ENCODE data around the gene KRT12. TPM values are rescaled to one million over a fixed set of nuclear protein-coding genes. Genes with fewer than 3 reads are reported as not detected.

Gene KRT12
- total RNA-seq, 1 experiment from 2014 or later: not detected

DNA sequence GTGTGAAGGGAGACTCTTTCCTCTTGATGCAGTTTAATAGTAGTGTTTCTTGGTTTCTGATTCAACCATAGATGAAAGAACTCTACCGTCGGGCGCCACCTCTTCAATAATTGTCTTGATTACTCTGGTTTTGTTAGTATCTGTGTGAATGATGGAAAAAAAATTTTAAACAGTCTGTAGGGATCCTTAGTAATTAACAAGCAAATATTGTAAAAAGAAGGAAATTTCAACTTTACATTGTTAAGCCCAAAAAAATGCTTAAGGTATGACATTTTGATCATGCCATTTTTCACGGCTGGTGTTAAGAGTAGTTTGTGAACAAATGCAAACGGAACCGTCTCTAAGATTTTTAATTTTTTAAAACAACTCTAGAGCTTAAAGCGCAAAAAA is 48.7 kb downstream of the KRT12 start:
- CTCF ChIA-PET: interaction anchor here (0.6 to 1.5 kb wide), 10 partner anchors 15 to 848 kb away, joined by 3 to 10 read pairs (median 4); no protein-coding TSS in a partner anchor
- peak overlapping the region; percentile 76 for H3K27ac Mint-ChIP-seq (ENCODE audit: unreplicated experiment)
- TSS peak; percentile 98 for BruUV-seq (replicated peaks)
- H3K36me3 Mint-ChIP-seq (ENCODE audit: insufficient read depth, unreplicated experiment): peaks cover 12% of the 10 kb centered on the region
- Histone ChIP-seq H3K9me3 (no peaks in the 10 kb centered on the region), H3K4me3 (ENCODE audit: low read depth, low read length) (peak overlapping the region; percentile 67), H3K4me1 (peaks cover 8% of the 10 kb centered on the region), H3K27me3 (replicated peaks; ENCODE audit: control insufficient read depth, insufficient read depth, low read length) (no peaks in the 10 kb centered on the region), H3K36me3 (ENCODE audit: control insufficient read depth, insufficient read depth, low read length) (peaks cover 3% of the 10 kb centered on the region)
- no peak for DNase-seq
- POLR2A ChIA-PET: interaction anchor here (0.6 to 1.1 kb wide), 9 partner anchors 9 to 871 kb away, joined by 3 to 12 read pairs (median 4); partner anchors contain the start of gene KRT27
- no peaks in the 10 kb centered on the region for H3K27me3 Mint-ChIP-seq (ENCODE audit: insufficient read depth, unreplicated experiment)
- TF ChIP-seq, protein P1, sequence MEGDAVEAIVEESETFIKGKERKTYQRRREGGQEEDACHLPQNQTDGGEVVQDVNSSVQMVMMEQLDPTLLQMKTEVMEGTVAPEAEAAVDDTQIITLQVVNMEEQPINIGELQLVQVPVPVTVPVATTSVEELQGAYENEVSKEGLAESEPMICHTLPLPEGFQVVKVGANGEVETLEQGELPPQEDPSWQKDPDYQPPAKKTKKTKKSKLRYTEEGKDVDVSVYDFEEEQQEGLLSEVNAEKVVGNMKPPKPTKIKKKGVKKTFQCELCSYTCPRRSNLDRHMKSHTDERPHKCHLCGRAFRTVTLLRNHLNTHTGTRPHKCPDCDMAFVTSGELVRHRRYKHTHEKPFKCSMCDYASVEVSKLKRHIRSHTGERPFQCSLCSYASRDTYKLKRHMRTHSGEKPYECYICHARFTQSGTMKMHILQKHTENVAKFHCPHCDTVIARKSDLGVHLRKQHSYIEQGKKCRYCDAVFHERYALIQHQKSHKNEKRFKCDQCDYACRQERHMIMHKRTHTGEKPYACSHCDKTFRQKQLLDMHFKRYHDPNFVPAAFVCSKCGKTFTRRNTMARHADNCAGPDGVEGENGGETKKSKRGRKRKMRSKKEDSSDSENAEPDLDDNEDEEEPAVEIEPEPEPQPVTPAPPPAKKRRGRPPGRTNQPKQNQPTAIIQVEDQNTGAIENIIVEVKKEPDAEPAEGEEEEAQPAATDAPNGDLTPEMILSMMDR (IDR thresholded peaks at IDR 0.05; ENCODE audit: insufficient read depth in 1 of 2, low read depth in 1 of 2, low read length in 1 of 2, severe bottlenecking in 1 of 2, unreplicated experiment in 1 of 2): no peak
- H3K9me3 Mint-ChIP-seq (ENCODE audit: unreplicated experiment): no peaks in the 10 kb centered on the region
- H3K4me1 Mint-ChIP-seq (ENCODE audit: low read depth, unreplicated experiment): peaks cover 8% of the 10 kb centered on the region
- H3K4me3 Mint-ChIP-seq (ENCODE audit: unreplicated experiment): peak overlapping the region; percentile 83
- intact Hi-C loops (cut with micrococcal nuclease; ENCODE audit: unreplicated experiment): no loop called here

- TF ChIP-seq, protein P1 (IDR thresholded peaks at IDR 0.05; ENCODE audit: insufficient read depth in 1 of 2, low read depth in 1 of 2, low read length in 1 of 2, severe bottlenecking in 1 of 2, unreplicated experiment in 1 of 2): no peak
- no peak for DNase-seq
- Mint-ChIP-seq H3K4me3 (ENCODE audit: unreplicated experiment) (peak overlapping the region; percentile 83), H3K27me3 (ENCODE audit: insufficient read depth, unreplicated experiment) (peaks cover 3% of the 10 kb centered on the region), H3K27ac (ENCODE audit: unreplicated experiment) (peak overlapping the region; percentile 22), H3K36me3 (ENCODE audit: insufficient read depth, unreplicated experiment) (peaks cover 12% of the 10 kb centered on the region), H3K4me1 (ENCODE audit: low read depth, unreplicated experiment) (peaks cover 8% of the 10 kb centered on the region), H3K9me3 (ENCODE audit: unreplicated experiment) (no peaks in the 10 kb centered on the region)
- BruUV-seq (replicated peaks): no TSS peak
- Histone ChIP-seq H3K4me3 (ENCODE audit: low read depth, low read length) (no peak overlapping the region), H3K4me1 (peaks cover 8% of the 10 kb centered on the region), H3K9me3 (no peaks in the 10 kb centered on the region), H3K36me3 (ENCODE audit: control insufficient read depth, insufficient read depth, low read length) (peaks cover 3% of the 10 kb centered on the region), H3K27me3 (replicated peaks; ENCODE audit: control insufficient read depth, insufficient read depth, low read length) (no peaks in the 10 kb centered on the region; the same call in 1 of the 2 replicates)
- ChIA-PET POLR2A (no interaction called here), CTCF (interaction anchor here (0.5 to 0.6 kb wide), 3 partner anchors 513 to 950 kb away, joined by 3 read pairs; no protein-coding TSS in a partner anchor)
- intact Hi-C loops (cut with micrococcal nuclease; ENCODE audit: unreplicated experiment): no loop called here
These were observed 49.8 kb downstream of the KRT12 start for GRCh38 chr17:40817103-40817682.

DNA sequence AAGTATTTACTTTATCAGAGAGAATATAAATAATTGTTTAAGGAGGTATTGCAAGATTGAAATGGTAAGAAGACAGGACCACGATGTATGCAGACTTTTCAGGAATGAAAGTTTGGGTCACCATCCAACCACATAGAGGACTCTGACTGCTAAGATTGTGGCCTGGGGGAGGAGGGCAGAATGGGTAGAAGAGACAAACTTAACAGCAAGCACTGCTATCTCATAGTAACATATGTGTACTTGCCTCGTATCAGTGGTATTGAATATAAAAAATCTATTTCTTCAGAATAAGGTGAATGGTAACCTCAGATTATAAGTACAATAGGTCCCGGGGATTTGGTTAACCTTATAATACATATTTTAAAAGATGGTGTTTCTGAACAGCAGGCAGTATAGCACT is 50.5 kb downstream of the KRT12 start:
- ChIA-PET CTCF (interaction anchor here (0.5 kb wide), 1 partner anchor 514 kb away, joined by 3 read pairs; no protein-coding TSS in a partner anchor), POLR2A (interaction anchor here (0.6 to 0.7 kb wide), 2 partner anchors 182 to 875 kb away, joined by 3 read pairs; no protein-coding TSS in a partner anchor)
- Mint-ChIP-seq H3K4me3 (ENCODE audit: unreplicated experiment) (peak overlapping the region; percentile 83), H3K27ac (ENCODE audit: unreplicated experiment) (no peak overlapping the region), H3K36me3 (ENCODE audit: insufficient read depth, unreplicated experiment) (peaks cover 12% of the 10 kb centered on the region), H3K27me3 (ENCODE audit: insufficient read depth, unreplicated experiment) (peaks cover 8% of the 10 kb centered on the region), H3K9me3 (ENCODE audit: unreplicated experiment) (no peaks in the 10 kb centered on the region), H3K4me1 (ENCODE audit: low read depth, unreplicated experiment) (peaks cover 8% of the 10 kb centered on the region)
- Histone ChIP-seq H3K36me3 (ENCODE audit: control insufficient read depth, insufficient read depth, low read length) (peaks cover 3% of the 10 kb centered on the region), H3K4me1 (peaks cover 8% of the 10 kb centered on the region), H3K27me3 (replicated peaks; ENCODE audit: control insufficient read depth, insufficient read depth, low read length) (no peaks in the 10 kb centered on the region; the same call in 1 of the 2 replicates), H3K9me3 (no peaks in the 10 kb centered on the region), H3K4me3 (ENCODE audit: low read depth, low read length) (no peak overlapping the region)
- intact Hi-C loops (cut with micrococcal nuclease; ENCODE audit: unreplicated experiment): no loop called here
- no peak for DNase-seq
- BruUV-seq (replicated peaks): no TSS peak
- TF ChIP-seq, protein P1 (IDR thresholded peaks at IDR 0.05; ENCODE audit: insufficient read depth in 1 of 2, low read depth in 1 of 2, low read length in 1 of 2, severe bottlenecking in 1 of 2, unreplicated experiment in 1 of 2): no peak
